SK-N-SH treated with all-trans-retinoic acid at 6 μM for 48 hours (cell line): ENCODE data around the gene FGF19.

Source experiments
- ARNTL ChIP-seq: fragments of 450-650 bp; formaldehyde crosslinking; IDR thresholded peaks from 2 replicates; pipeline ENCODE4 v1.5.0; 2020; ENCODE audit warnings: low read depth, mild to moderate bottlenecking, moderate library complexity, borderline replicate concordance
- BACH2 ChIP-seq: fragments of 250-450 bp; sonication (Bioruptor Pico); IDR thresholded peaks from 2 replicates; pipeline ENCODE4 v1.9.0; 2021; ENCODE audit warnings: mild to moderate bottlenecking, borderline replicate concordance
- GLIS3 ChIP-seq: fragments of 250-450 bp; sonication (Bioruptor Pico); IDR thresholded peaks from 2 replicates; pipeline ENCODE4 v1.5.0; 2020; ENCODE audit warnings: mild to moderate bottlenecking, moderate library complexity
- ISL1 ChIP-seq: fragments of 250-450 bp; sonication (Bioruptor Pico); IDR thresholded peaks from 2 replicates; pipeline ENCODE4 v2.1.2; 2022; ENCODE audit warnings: mild to moderate bottlenecking, moderate library complexity
- PPARA ChIP-seq: fragments of 250-450 bp; sonication (Bioruptor Pico); IDR thresholded peaks from 2 replicates; pipeline ENCODE4 v1.5.0; 2020; ENCODE audit warnings: mild to moderate bottlenecking, borderline replicate concordance
- ZFP3 ChIP-seq: fragments of 250-450 bp; sonication (Bioruptor Pico); IDR thresholded peaks from 2 replicates; pipeline ENCODE4 v1.5.0; 2020; ENCODE audit warnings: mild to moderate bottlenecking, moderate library complexity
- ZFP30 ChIP-seq: fragments of 450-650 bp; formaldehyde crosslinking; IDR thresholded peaks from 2 replicates; pipeline ENCODE4 v1.5.0; 2022; ENCODE audit warnings: mild to moderate bottlenecking, moderate library complexity
- ZNF565 ChIP-seq: fragments of 450-650 bp; formaldehyde crosslinking; conservative IDR thresholded peaks from 2 replicates; pipeline ENCODE4 v1.5.0; 2020; ENCODE audit warnings: low read depth, mild to moderate bottlenecking, moderate library complexity
- TF ChIP-seq, protein P1 (sequence below): fragments of 250-450 bp; sonication (Bioruptor Pico); IDR thresholded peaks from 2 replicates; pipeline ENCODE4 v1.5.1; 2021; ENCODE audit warnings: mild to moderate bottlenecking, moderate library complexity
- TF ChIP-seq, protein P2 (sequence below): fragments of 250-450 bp; sonication (Bioruptor Pico); IDR thresholded peaks from 2 replicates; pipeline ENCODE4 v1.5.1; 2020; ENCODE audit warnings: low read depth, mild to moderate bottlenecking, moderate library complexity

DNA sequence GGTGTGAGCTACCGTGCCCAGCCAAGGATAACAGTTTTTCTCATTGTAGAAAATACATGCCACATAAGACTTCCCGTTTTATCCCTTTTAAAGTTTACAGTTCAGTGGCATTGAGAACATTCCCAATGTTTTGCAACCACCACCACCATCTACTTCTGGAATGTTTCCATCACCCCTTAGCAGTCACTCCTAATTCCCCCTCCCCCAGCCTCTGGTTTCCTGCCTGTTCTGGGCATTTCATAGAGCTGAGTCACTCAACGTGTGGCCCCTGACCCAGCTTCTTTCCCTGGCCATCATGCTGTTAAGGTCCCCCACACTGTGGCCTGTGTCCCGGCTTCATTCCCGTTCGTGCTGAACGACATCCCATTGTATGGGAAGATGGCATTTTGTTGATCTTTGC, 40.6 kb upstream of the FGF19 start:
- TF ChIP-seq ISL1 (CRISPR knock-in tag) (no peak), PPARA (no peak), ZFP3 (CRISPR knock-in tag) (no peak), GLIS3 (CRISPR knock-in tag) (no peak), ZNF565 (CRISPR knock-in tag) (no peak), ARNTL (CRISPR knock-in tag) (no peak), ZFP30 (no peak), BACH2 (CRISPR knock-in tag) (no peak)
- TF ChIP-seq, protein P1, sequence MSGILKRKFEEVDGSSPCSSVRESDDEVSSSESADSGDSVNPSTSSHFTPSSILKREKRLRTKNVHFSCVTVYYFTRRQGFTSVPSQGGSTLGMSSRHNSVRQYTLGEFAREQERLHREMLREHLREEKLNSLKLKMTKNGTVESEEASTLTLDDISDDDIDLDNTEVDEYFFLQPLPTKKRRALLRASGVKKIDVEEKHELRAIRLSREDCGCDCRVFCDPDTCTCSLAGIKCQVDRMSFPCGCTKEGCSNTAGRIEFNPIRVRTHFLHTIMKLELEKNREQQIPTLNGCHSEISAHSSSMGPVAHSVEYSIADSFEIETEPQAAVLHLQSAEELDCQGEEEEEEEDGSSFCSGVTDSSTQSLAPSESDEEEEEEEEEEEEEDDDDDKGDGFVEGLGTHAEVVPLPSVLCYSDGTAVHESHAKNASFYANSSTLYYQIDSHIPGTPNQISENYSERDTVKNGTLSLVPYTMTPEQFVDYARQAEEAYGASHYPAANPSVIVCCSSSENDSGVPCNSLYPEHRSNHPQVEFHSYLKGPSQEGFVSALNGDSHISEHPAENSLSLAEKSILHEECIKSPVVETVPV (CRISPR knock-in tag) = no peak
- TF ChIP-seq, protein P2, sequence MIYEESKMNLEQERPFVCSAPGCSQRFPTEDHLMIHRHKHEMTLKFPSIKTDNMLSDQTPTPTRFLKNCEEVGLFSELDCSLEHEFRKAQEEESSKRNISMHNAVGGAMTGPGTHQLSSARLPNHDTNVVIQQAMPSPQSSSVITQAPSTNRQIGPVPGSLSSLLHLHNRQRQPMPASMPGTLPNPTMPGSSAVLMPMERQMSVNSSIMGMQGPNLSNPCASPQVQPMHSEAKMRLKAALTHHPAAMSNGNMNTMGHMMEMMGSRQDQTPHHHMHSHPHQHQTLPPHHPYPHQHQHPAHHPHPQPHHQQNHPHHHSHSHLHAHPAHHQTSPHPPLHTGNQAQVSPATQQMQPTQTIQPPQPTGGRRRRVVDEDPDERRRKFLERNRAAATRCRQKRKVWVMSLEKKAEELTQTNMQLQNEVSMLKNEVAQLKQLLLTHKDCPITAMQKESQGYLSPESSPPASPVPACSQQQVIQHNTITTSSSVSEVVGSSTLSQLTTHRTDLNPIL (CRISPR knock-in tag) = no peak
